Trophoblast cell (in vitro differentiated cells and primary cell): ENCODE data around the gene CHMP2A.
"Not testable (repeated sequence)": the region's sequence is repeated elsewhere in the genome, so short reads cannot be mapped to it uniquely, and the experiment has no call there.

Source experiments
- DNase-seq, 2 donors: peaks; one replicate each; pipeline ENCODE4 v3.0.0-alpha.2; 2016
- H2AFZ ChIP-seq: 2 replicates; pipeline ENCODE4 v1.6.1; 2013; ENCODE audit warnings: low read length, moderate library complexity, mild to moderate bottlenecking; ENCODE audit not compliant: insufficient read depth, poor library complexity
- H2AK5ac ChIP-seq: 2 replicates; pipeline ENCODE4 v1.6.1; 2013; ENCODE audit warnings: mild to moderate bottlenecking, low read length
- H2BK120ac ChIP-seq: 2 replicates; pipeline ENCODE4 v1.6.1; 2013; ENCODE audit warnings: low read length, mild to moderate bottlenecking, moderate library complexity; ENCODE audit not compliant: insufficient read depth, poor library complexity
- H2BK12ac ChIP-seq: 2 replicates; pipeline ENCODE4 v1.6.1; 2013; ENCODE audit warnings: mild to moderate bottlenecking, low read length, moderate library complexity
- H2BK5ac ChIP-seq: 2 replicates; pipeline ENCODE4 v1.6.1; 2013; ENCODE audit warnings: low read length, low read depth, moderate library complexity, mild to moderate bottlenecking; ENCODE audit not compliant: poor library complexity
- H3K14ac ChIP-seq: 2 replicates; pipeline ENCODE4 v1.6.1; 2013; ENCODE audit warnings: mild to moderate bottlenecking, low read length
- H3K18ac ChIP-seq: 2 replicates; pipeline ENCODE4 v1.6.1; 2013; ENCODE audit warnings: mild to moderate bottlenecking, low read length
- H3K23ac ChIP-seq: 2 replicates; pipeline ENCODE4 v1.6.1; 2013; ENCODE audit warnings: low read length
- H3K27ac ChIP-seq: 2 replicates; pipeline ENCODE4 v1.5.1; 2013; ENCODE audit warnings: low read depth, mild to moderate bottlenecking, inconsistent platforms, low read length, moderate library complexity
- H3K27me3 ChIP-seq: 2 replicates; pipeline ENCODE4 v1.6.1; 2013; ENCODE audit warnings: inconsistent platforms, mild to moderate bottlenecking, low read length, moderate library complexity; ENCODE audit not compliant: insufficient read depth
- H3K36me3 ChIP-seq, 2 experiments: 1 replicate in 1 of 2; 2 replicates in 1 of 2; pipeline ENCODE4 v1.6.1; 2013; ENCODE audit warnings: low read length in 2 of 2, mild to moderate bottlenecking in 2 of 2, moderate library complexity in 1 of 2; ENCODE audit not compliant: insufficient read depth in 2 of 2, control insufficient read depth in 1 of 2
- H3K4ac ChIP-seq: 2 replicates; pipeline ENCODE4 v1.6.1; 2013; ENCODE audit warnings: low read depth, mild to moderate bottlenecking, low read length, moderate library complexity
- H3K4me1 ChIP-seq, 2 experiments: 1 replicate in 1 of 2; 2 replicates in 1 of 2; pipeline ENCODE4 v1.6.1; 2013; ENCODE audit warnings: low read length in 2 of 2, mild to moderate bottlenecking in 2 of 2, moderate library complexity in 1 of 2; ENCODE audit not compliant: insufficient read depth in 2 of 2, control insufficient read depth in 1 of 2
- H3K4me2 ChIP-seq: 2 replicates; pipeline ENCODE4 v1.6.1; 2013; ENCODE audit warnings: inconsistent platforms, mild to moderate bottlenecking, low read length, moderate library complexity
- H3K4me3 ChIP-seq: 2 replicates; pipeline ENCODE4 v1.5.1; 2013; ENCODE audit warnings: mild to moderate bottlenecking, low read depth, low read length, inconsistent platforms
- H3K79me1 ChIP-seq: one replicate; pipeline ENCODE4 v1.6.1; 2013; ENCODE audit warnings: low read length
- H3K79me2 ChIP-seq: 2 replicates; pipeline ENCODE4 v1.6.1; 2013; ENCODE audit warnings: low read length, mild to moderate bottlenecking; ENCODE audit not compliant: control insufficient read depth, insufficient read depth, poor library complexity
- H3K9ac ChIP-seq: 2 replicates; pipeline ENCODE4 v1.6.1; 2013; ENCODE audit warnings: mild to moderate bottlenecking, low read length
- H3K9me3 ChIP-seq: 2 replicates; pipeline ENCODE4 v1.6.1; 2013; ENCODE audit warnings: low read depth, mild to moderate bottlenecking, control low read depth, inconsistent platforms, low read length; ENCODE audit not compliant: insufficient read depth
- H4K12ac ChIP-seq: 2 replicates; pipeline ENCODE4 v1.6.1; 2013; ENCODE audit warnings: low read depth, mild to moderate bottlenecking, low read length, moderate library complexity
- H4K8ac ChIP-seq: 2 replicates; pipeline ENCODE4 v1.6.1; 2013; ENCODE audit warnings: low read depth, mild to moderate bottlenecking, low read length, moderate library complexity
- H4K91ac ChIP-seq: one replicate; pipeline ENCODE4 v1.6.1; 2013; ENCODE audit warnings: low read depth, mild to moderate bottlenecking, low read length, moderate library complexity
- WGBS: extraction: QIAGEN DNeasy Blood & Tissue Kit; methylation state at CpG from one replicate; pipeline ENCODE4 v1.1.7; 2013; ENCODE audit warnings: missing lambda C conversion rate; ENCODE audit not compliant: insufficient read length, insufficient coverage; ENCODE audit errors: extremely low coverage; 5-methylcytosine and 5-hydroxymethylcytosine counted together

CHMP2A gene

GRCh38 chr19:58511353-58512208 lies 43.3 kb downstream of the CHMP2A start, which contains the start of gene SLC27A5:
SLC27A5 (minus strand) TSS chr19:58511992; CDS start chr19:58511955, 37 bp downstream.
- WGBS, result no CpG with 5 or more reads among the region's 25 CpGs
- Histone ChIP-seq H3K36me3 (peaks cover 17 to 19% of the 10 kb centered on the region in 2 experiments), H2BK5ac (no peak within 1 kb of the TSS), H3K4me3 (peak within 1 kb of the TSS; percentile 21), H3K27ac (no peak within 1 kb of the TSS), H3K9ac (no peak within 1 kb of the TSS), H3K18ac (no peak within 1 kb of the TSS), H2BK12ac (no peak within 1 kb of the TSS), H3K14ac (no peak within 1 kb of the TSS), H3K79me2 (peaks cover 4% of the 10 kb centered on the region), H3K4me2 (no peak within 1 kb of the TSS), H3K4me1 (peaks cover 5 to 7% of the 10 kb centered on the region in 2 experiments), H3K9me3 (no peaks in the 10 kb centered on the region), H3K4ac (no peak within 1 kb of the TSS), H2AFZ (no peak within 1 kb of the TSS), H2AK5ac (no peak within 1 kb of the TSS), H3K79me1 (peaks cover 2% of the 10 kb centered on the region), H4K12ac (no peak within 1 kb of the TSS), H4K8ac (no peak within 1 kb of the TSS), H2BK120ac (no peak within 1 kb of the TSS), H4K91ac (no peak within 1 kb of the TSS), H3K23ac (no peak within 1 kb of the TSS), H3K27me3 (no peaks in the 10 kb centered on the region)
- no peak for DNase-seq

- H4K8ac ChIP-seq, result no peak overlapping the region
- no peaks in the 10 kb centered on the region for H3K9me3 ChIP-seq
- no peaks in the 10 kb centered on the region for H3K27me3 ChIP-seq
- H3K9ac ChIP-seq, result no peak overlapping the region
- H2AK5ac ChIP-seq, result no peak overlapping the region
- peaks cover 4% of the 10 kb centered on the region for H3K79me2 ChIP-seq
- no CpG with 5 or more reads among the region's 8 CpGs for WGBS
- DNase-seq, result no peak
- H4K91ac ChIP-seq, result no peak overlapping the region
- no peak overlapping the region for H3K4ac ChIP-seq
- peaks cover 6 to 9% of the 10 kb centered on the region in 2 experiments for H3K36me3 ChIP-seq
- H2AFZ ChIP-seq, result no peak overlapping the region
- H3K4me2 ChIP-seq, result no peak overlapping the region
- H2BK120ac ChIP-seq, result no peak overlapping the region
- no peak overlapping the region for H3K4me3 ChIP-seq
- H3K27ac ChIP-seq, result no peak overlapping the region
- no peak overlapping the region for H2BK12ac ChIP-seq
- no peak overlapping the region for H2BK5ac ChIP-seq
- peaks cover 5 to 7% of the 10 kb centered on the region in 2 experiments for H3K4me1 ChIP-seq
- H4K12ac ChIP-seq, result no peak overlapping the region
- H3K79me1 ChIP-seq, result peaks cover 2% of the 10 kb centered on the region
- H3K18ac ChIP-seq, result no peak overlapping the region
- no peak overlapping the region for H3K23ac ChIP-seq
- H3K14ac ChIP-seq, result no peak overlapping the region
These were observed 44.6 kb downstream of the CHMP2A start for GRCh38 chr19:58510084-58510862.

- no CpG with 5 or more reads among the region's 11 CpGs for whole genome bisulfite sequencing
- Histone ChIP-seq H3K23ac (no peak overlapping the region), H4K8ac (no peak overlapping the region), H3K79me2 (peaks cover 4% of the 10 kb centered on the region), H3K79me1 (peaks cover 2% of the 10 kb centered on the region), H3K4me2 (no peak overlapping the region), H3K9me3 (no peaks in the 10 kb centered on the region), H2BK120ac (no peak overlapping the region), H3K36me3 (peaks cover 6 to 9% of the 10 kb centered on the region in 2 experiments), H2AFZ (no peak overlapping the region), H3K9ac (no peak overlapping the region), H3K4me3 (no peak overlapping the region), H2BK12ac (no peak overlapping the region), H3K27me3 (no peaks in the 10 kb centered on the region), H3K14ac (no peak overlapping the region), H3K18ac (no peak overlapping the region), H3K27ac (no peak overlapping the region), H4K91ac (no peak overlapping the region), H2BK5ac (no peak overlapping the region), H4K12ac (no peak overlapping the region), H3K4ac (no peak overlapping the region), H3K4me1 (peaks cover 4 to 7% of the 10 kb centered on the region in 2 experiments), H2AK5ac (no peak overlapping the region)
- DNase-seq, result no peak
These were observed 45.2 kb downstream of the CHMP2A start for GRCh38 chr19:58509731-58510083.

- not testable (repeated sequence) for H2BK12ac ChIP-seq, H3K79me2 ChIP-seq, H3K18ac ChIP-seq, H3K4me1 ChIP-seq, H3K9me3 ChIP-seq, H3K4me2 ChIP-seq, H3K27me3 ChIP-seq, H3K36me3 ChIP-seq, H3K9ac ChIP-seq, H2AK5ac ChIP-seq, H3K14ac ChIP-seq, H3K4ac ChIP-seq, H4K8ac ChIP-seq, H4K91ac ChIP-seq, H2BK5ac ChIP-seq, H3K79me1 ChIP-seq, H3K27ac ChIP-seq, DNase-seq, H2AFZ ChIP-seq, H3K23ac ChIP-seq, H4K12ac ChIP-seq, H3K4me3 ChIP-seq, H2BK120ac ChIP-seq
- no CpG with 5 or more reads among the region's 8 CpGs for WGBS
These were observed 47.2 kb downstream of the CHMP2A start for GRCh38 chr19:58507602-58508223.
